ENCODE results near the gene NEAT1. TPM values are rescaled to one million over a fixed set of nuclear protein-coding genes. Genes with fewer than 3 reads are reported as not detected.

Gene NEAT1
- total and polyA plus RNA-seq, 2 of the 8 experiments (the other 6 are each of a cell fraction or from before 2014, with no cell fraction given) = 2.4 to 10.7 TPM

- TF ChIP-seq CTCF (IDR thresholded peaks at IDR 0.05; ENCODE audit: control extremely low read depth in 1 of 3, insufficient read depth in 1 of 3, low read depth in 1 of 3, low read length in 3 of 3) = no peak
- no peak for TF ChIP-seq ASH2L (IDR thresholded peaks at IDR 0.05; ENCODE audit: low read length)
- TF ChIP-seq FOSL1 (IDR thresholded peaks at IDR 0.05; ENCODE audit: insufficient read depth, low read depth, low read length) = no peak
- TF ChIP-seq CHD2 (IDR thresholded peaks at IDR 0.05; ENCODE audit: low read length) = no peak
- TF ChIP-seq EGR1 (IDR thresholded peaks at IDR 0.05; ENCODE audit: borderline replicate concordance, low read depth, low read length) = no peak
- TF ChIP-seq RBBP5 (IDR thresholded peaks at IDR 0.05; ENCODE audit: borderline replicate concordance, low read depth, low read length) = no peak
- no peak for TF ChIP-seq SAP30 (IDR thresholded peaks at IDR 0.05; ENCODE audit: insufficient read depth, insufficient replicate concordance, low read length)
- TF ChIP-seq GABPA (IDR thresholded peaks at IDR 0.05; ENCODE audit: borderline replicate concordance, insufficient read depth, low read length) = no peak
- no peak for TF ChIP-seq KDM5A (IDR thresholded peaks at IDR 0.05; ENCODE audit: low read length)
Measured at GRCh38 chr11:65489035-65489705, 66.6 kb downstream of the NEAT1 start (continued).

Data from H1 (cell line).